GM18517 (cell line): ENCODE data around the gene LDLRAD4.

Experiments
- ATAC-seq: cut with Tn5 transposase; IDR thresholded peaks from one replicate; pipeline ENCODE4 v1.9.1; 2021; ENCODE audit warnings: mild to moderate bottlenecking, moderate library complexity; ENCODE audit not compliant: unreplicated experiment

Gene LDLRAD4

GRCh38 chr18:13420969-13421686 is 202.6 kb downstream of the LDLRAD4 start:
- ATAC-seq = no peak

GRCh38 chr18:13422541-13423147 is 204.1 kb downstream of the LDLRAD4 start:
- ATAC-seq = no peak

- ATAC-seq = no peak
Measured at GRCh38 chr18:13423352-13423751, 204.8 kb downstream of the LDLRAD4 start.

DNA sequence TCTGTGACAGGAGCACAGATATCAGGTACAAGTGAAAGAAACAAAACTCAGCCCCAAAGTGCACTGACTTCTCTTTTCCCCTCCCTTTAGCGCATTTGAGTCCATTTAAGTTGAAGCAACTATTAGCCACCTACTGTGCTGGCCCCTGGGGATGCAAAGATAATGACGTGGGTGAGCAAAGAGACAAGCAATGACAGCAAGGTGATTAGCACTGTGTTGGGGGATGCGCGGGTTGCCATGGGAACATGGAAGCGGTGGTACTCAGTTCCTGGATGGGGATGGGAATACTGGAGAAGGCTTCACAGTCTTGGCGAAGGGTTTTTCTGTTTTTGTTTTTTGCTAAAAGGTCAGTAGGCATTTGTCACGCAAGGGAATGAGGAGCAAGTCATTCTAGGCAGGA is 205.8 kb downstream of the LDLRAD4 start:
- no peak for ATAC-seq

GRCh38 chr18:13425357-13426091 is 207.0 kb downstream of the LDLRAD4 start:
- no peak for ATAC-seq

- no peak for ATAC-seq
Measured at GRCh38 chr18:13427354-13427753, 208.8 kb downstream of the LDLRAD4 start.

- no peak for ATAC-seq
Measured at GRCh38 chr18:13428319-13428718, 209.8 kb downstream of the LDLRAD4 start.

GRCh38 chr18:13429016-13429415 is 210.5 kb downstream of the LDLRAD4 start:
- no peak for ATAC-seq

GRCh38 chr18:13429884-13430510 is 211.4 kb downstream of the LDLRAD4 start:
- no peak for ATAC-seq

- ATAC-seq = no peak
Measured at GRCh38 chr18:13430663-13431062, 212.1 kb downstream of the LDLRAD4 start.

DNA sequence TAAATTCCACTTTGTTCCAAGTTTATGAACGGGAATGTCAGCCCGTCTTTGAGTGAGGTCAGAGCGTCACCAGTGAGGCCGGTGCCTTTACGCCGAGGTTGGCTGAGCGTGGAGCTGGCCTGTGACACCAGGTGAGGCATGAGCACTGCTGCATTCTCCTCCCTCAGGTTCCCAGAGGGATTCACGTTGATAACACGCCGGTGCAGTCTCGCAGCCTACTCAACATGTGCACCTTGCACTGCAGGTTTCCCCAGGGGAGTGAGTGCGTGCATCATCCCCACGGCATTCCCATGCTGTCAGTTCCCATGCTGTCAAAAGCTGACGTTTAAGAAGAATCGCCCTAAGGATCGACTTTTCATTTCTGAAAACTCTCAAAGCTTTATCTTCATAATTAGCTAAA is 213.3 kb downstream of the LDLRAD4 start:
- ATAC-seq = no peak

GRCh38 chr18:13433125-13433524 is 214.6 kb downstream of the LDLRAD4 start:
- ATAC-seq = no peak

DNA sequence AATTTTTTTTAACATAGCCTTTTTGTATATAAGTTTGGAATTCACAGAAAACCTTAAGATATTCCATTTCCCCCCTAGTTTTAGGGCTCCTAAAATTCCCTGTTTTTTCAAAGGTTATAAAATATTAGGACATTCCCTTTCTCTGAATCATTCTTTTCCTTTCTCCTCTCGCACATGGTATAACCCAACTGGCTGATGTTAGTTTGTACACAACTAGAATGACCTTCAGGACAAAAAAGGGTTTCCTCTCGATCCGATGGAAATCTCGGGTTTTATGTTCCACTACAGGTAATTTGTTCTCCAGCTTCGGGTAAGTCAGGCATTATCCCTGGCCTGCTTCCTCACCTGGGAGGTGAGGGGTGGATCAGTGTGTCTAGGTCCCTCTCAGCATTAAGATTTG is 215.1 kb downstream of the LDLRAD4 start:
- no peak for ATAC-seq

DNA sequence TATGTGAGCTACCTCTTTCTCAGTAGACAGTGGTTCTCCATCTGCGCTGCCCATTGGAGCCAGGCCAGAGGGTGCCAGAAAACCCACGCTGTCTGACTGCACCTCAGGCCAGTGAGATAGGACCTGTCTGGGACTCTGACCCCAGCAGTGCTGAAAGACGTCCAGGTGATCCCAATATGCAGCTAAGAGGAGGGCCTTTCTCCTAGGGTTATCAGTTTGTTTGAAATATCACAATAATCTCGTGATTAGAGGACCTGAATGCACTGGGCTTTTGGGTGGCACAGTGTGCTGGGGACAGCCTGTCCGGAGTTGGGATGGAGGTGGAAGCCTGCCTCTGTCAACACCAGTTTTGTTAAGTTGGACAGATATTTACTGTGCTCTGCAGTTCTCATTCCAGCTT is 216.3 kb downstream of the LDLRAD4 start:
- ATAC-seq = no peak

- ATAC-seq = no peak
Measured at GRCh38 chr18:13435586-13436333, 217.2 kb downstream of the LDLRAD4 start.

- no peak for ATAC-seq
Measured at GRCh38 chr18:13436576-13436975, 218.0 kb downstream of the LDLRAD4 start.

- ATAC-seq = no peak
Measured at GRCh38 chr18:13437034-13437433, 218.5 kb downstream of the LDLRAD4 start.

- ATAC-seq = no peak
Measured at GRCh38 chr18:13437796-13438506, 219.4 kb downstream of the LDLRAD4 start.

GRCh38 chr18:13438507-13439056 is 220.0 kb downstream of the LDLRAD4 start:
- ATAC-seq = no peak

- no peak for ATAC-seq
Measured at GRCh38 chr18:13439461-13439860, 220.9 kb downstream of the LDLRAD4 start.
